Measurements from ENCODE around the gene SLC31A1. TPM values are rescaled to one million over a fixed set of nuclear protein-coding genes. Genes with fewer than 3 reads are reported as not detected.
"Not testable (repeated sequence)": the region's sequence is repeated elsewhere in the genome, so short reads cannot be mapped to it uniquely, and the experiment has no call there.

SLC31A1 gene
- total and polyA plus RNA-seq, 5 donors = 6.0 to 20.7 (median 13.3) TPM

DNA sequence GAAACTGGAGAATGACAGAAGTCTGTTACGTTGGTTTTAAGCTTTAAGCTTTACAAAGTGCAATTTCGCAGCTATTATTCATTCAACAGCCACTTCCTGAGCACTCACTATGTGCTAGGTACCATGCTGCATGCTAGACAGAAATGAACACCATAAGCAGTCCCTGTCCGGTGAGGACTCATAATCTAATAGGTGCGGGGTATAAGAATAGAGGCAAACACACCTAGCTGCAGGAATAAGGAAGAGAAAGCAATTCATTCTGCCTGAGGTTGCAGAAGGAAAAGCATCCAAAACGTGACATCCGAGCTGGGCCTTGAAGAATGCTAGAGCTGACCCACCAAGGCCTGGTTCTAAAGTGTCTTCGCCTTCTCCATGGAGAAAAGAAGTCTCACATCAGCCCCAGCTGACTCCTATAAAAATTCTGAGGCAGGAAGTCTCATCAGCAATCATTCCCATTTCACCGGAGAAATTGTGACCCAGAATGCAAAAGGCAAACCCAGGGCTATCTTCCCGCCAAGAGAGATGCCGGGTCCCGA, 809 bp upstream of the SLC31A1 start:
- DNase-seq (no peak), ATAC-seq (no peak)
- H3K4me1 ChIP-seq (ENCODE audit: control insufficient read depth, insufficient read depth, low read length) = peaks cover 2% of the 10 kb centered on the region
- no peaks in the 10 kb centered on the region for H3K9me3 ChIP-seq (ENCODE audit: control insufficient read depth, low read length)
- H3K27ac ChIP-seq (ENCODE audit: low read length) = peak overlapping the region; percentile 94
- no peaks in the 10 kb centered on the region for H3K27me3 ChIP-seq (ENCODE audit: control insufficient read depth, insufficient read depth)
- 8% methylated on average over 11 of the region's 11 CpGs for WGBS
- peak overlapping the region; percentile 98 for H3K4me3 ChIP-seq (ENCODE audit: low read length)
- intact Hi-C loops (cut with DNase I) = no loop called here

DNA sequence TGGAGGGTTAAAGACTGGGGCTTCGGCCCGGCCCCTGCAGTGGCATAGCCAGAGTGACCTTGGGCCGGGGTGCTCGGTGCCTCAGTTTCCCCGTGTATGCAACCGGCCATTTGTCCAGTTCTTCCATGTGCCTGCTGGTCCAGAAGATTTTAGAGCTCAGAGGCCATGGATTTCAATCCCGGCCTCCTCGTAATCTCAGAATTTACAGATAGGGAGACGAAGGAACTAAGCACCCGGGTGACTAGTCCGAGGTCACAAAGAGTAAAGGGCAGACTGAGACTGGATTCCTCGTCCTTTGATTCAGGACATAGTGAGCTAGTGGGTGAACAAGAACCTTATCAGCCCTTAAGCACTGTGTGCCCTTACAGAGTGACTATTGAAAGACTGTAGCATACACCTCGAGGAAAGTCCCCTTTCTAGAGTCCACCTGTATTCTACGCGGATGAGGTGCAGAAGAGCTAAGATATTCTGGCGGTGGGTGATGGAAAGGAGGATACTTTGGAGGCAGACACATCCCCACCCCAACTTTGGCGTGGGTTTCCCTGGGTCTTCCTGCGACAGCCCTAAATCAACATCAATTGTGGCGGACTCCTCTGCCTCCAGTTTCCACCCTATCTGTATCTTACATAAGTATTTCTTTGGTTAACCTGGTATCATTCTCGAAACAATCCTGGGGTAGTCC, 597 bp downstream of the SLC31A1 start:
- Histone ChIP-seq H3K27ac (ENCODE audit: low read length) (peak overlapping the region; percentile 82), H3K27me3 (ENCODE audit: control insufficient read depth, insufficient read depth) (no peaks in the 10 kb centered on the region), H3K4me1 (ENCODE audit: control insufficient read depth, insufficient read depth, low read length) (peaks cover 2% of the 10 kb centered on the region), H3K9me3 (ENCODE audit: control insufficient read depth, low read length) (no peaks in the 10 kb centered on the region), H3K4me3 (ENCODE audit: low read length) (peak overlapping the region; percentile 80)
- intact Hi-C loops (cut with DNase I) = no loop called here
- WGBS = 8% methylated on average over 20 of the region's 20 CpGs
- ATAC-seq = peak; percentile 7 to 18
- DNase-seq = peak in 1 of 3 donors; percentile 38

- Histone ChIP-seq H3K27me3 (ENCODE audit: control insufficient read depth, insufficient read depth) (no peaks in the 10 kb centered on the region), H3K9me3 (ENCODE audit: control insufficient read depth, low read length) (no peaks in the 10 kb centered on the region), H3K4me1 (ENCODE audit: control insufficient read depth, insufficient read depth, low read length) (peaks cover 2% of the 10 kb centered on the region), H3K27ac (ENCODE audit: low read length) (no peak overlapping the region), H3K4me3 (ENCODE audit: low read length) (peak overlapping the region; percentile 80)
- 42% methylated on average over 5 of the region's 5 CpGs for WGBS
- DNase-seq (no peak), ATAC-seq (no peak)
- intact Hi-C loops (cut with DNase I) = no loop called here
These were observed 1.1 kb downstream of the SLC31A1 start for GRCh38 chr9:113222482-113222841.

GRCh38 chr9:113223963-113224362, 2.6 kb downstream of the SLC31A1 start:
- H3K4me1 ChIP-seq (ENCODE audit: control insufficient read depth, insufficient read depth, low read length) = peaks cover 2% of the 10 kb centered on the region
- ATAC-seq = no peak
- H3K4me3 ChIP-seq (ENCODE audit: low read length) = no peak overlapping the region
- H3K27ac ChIP-seq (ENCODE audit: low read length) = no peak overlapping the region
- no peaks in the 10 kb centered on the region for H3K27me3 ChIP-seq (ENCODE audit: control insufficient read depth, insufficient read depth)
- intact Hi-C loops (cut with DNase I) = no loop called here
- H3K9me3 ChIP-seq (ENCODE audit: control insufficient read depth, low read length) = no peaks in the 10 kb centered on the region
- DNase-seq = no peak
- 79% methylated on average over 2 of the region's 2 CpGs for WGBS

GRCh38 chr9:113227436-113227835, 6.1 kb downstream of the SLC31A1 start:
- Histone ChIP-seq H3K9me3 (ENCODE audit: control insufficient read depth, low read length) (no peaks in the 10 kb centered on the region), H3K4me3 (ENCODE audit: low read length) (no peak overlapping the region), H3K27me3 (ENCODE audit: control insufficient read depth, insufficient read depth) (no peaks in the 10 kb centered on the region), H3K27ac (ENCODE audit: low read length) (no peak overlapping the region), H3K4me1 (ENCODE audit: control insufficient read depth, insufficient read depth, low read length) (no peaks in the 10 kb centered on the region)
- WGBS = 90% methylated on average over 1 of the region's 1 CpG
- DNase-seq = no peak
- no peak for ATAC-seq
- intact Hi-C loops (cut with DNase I) = no loop called here

DNA sequence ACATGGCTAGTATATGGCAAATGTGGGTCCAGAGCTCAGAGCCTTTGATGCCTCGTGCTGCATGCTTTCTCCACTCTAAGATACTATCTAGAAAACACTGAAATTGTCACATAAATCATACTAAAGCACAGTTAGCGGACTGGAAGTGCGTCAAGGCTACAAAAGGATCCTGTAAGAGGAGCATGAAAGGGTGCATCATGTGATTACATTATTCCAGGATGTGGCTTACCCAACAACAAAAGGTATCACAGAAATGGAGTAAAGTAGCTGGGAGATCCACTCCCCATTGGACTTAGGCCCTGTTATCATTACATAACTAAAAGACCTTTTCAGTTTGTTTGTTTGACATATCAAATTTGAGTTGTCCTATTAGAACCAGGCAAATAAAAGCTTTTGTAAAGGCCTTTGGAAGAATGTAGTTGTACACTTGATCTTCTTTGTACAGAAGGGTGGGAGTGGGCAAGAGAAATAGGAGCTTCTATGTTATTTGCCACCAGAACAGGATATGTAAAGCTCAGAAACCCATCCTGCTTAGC, 6.9 kb downstream of the SLC31A1 start:
- DNase-seq (no peak), ATAC-seq (no peak)
- 87% methylated on average over 3 of the region's 3 CpGs for WGBS
- intact Hi-C loops (cut with DNase I) = no loop called here
- H3K4me1 ChIP-seq (ENCODE audit: control insufficient read depth, insufficient read depth, low read length) = no peaks in the 10 kb centered on the region
- no peaks in the 10 kb centered on the region for H3K27me3 ChIP-seq (ENCODE audit: control insufficient read depth, insufficient read depth)
- no peaks in the 10 kb centered on the region for H3K9me3 ChIP-seq (ENCODE audit: control insufficient read depth, low read length)
- H3K4me3 ChIP-seq (ENCODE audit: low read length) = no peak overlapping the region
- no peak overlapping the region for H3K27ac ChIP-seq (ENCODE audit: low read length)

GRCh38 chr9:113231701-113232100, 10.4 kb downstream of the SLC31A1 start:
- Histone ChIP-seq H3K27ac (ENCODE audit: low read length) (no peak overlapping the region), H3K27me3 (ENCODE audit: control insufficient read depth, insufficient read depth) (no peaks in the 10 kb centered on the region), H3K4me1 (ENCODE audit: control insufficient read depth, insufficient read depth, low read length) (no peaks in the 10 kb centered on the region), H3K9me3 (ENCODE audit: control insufficient read depth, low read length) (no peaks in the 10 kb centered on the region), H3K4me3 (ENCODE audit: low read length) (no peak overlapping the region)
- intact Hi-C loops (cut with DNase I) = no loop called here
- ATAC-seq = no peak
- WGBS = 95% methylated on average over 2 of the region's 2 CpGs
- DNase-seq = no peak

DNA sequence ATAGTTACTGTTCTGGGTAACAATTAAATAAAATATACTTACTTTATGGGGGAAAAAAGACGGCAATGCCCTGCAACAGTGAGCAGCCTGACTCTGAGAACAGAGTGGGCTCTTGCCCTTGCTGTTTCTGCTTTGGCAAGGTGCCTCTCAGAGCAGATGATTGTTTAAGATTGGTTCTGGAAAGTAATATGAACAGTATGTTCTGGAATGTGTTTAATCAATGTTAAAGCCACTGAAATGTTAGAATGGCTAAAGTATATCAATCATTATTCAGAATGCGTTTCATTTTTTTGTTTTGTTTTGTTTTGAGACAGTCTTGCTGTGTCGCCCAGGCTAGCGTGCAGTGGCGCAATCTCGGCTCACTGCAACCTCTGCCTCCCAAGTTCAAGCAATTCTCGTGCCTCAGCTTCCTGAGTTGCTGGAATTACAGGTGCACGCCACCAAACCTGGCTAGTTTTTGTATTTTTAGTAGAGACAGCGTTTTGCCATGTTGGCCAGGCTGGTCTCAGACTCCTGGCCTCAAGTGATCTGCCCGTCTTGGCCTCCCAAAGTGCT, 14.4 kb downstream of the SLC31A1 start:
- H3K27me3 ChIP-seq (ENCODE audit: control insufficient read depth, insufficient read depth); H3K4me3 ChIP-seq (ENCODE audit: low read length); H3K9me3 ChIP-seq (ENCODE audit: control insufficient read depth, low read length); intact Hi-C loops (cut with DNase I); H3K4me1 ChIP-seq (ENCODE audit: control insufficient read depth, insufficient read depth, low read length); ATAC-seq; H3K27ac ChIP-seq (ENCODE audit: low read length): not testable (repeated sequence)
- WGBS = 87% methylated on average over 10 of the region's 10 CpGs
- DNase-seq = peak in 1 of 3 donors; percentile 44

DNA sequence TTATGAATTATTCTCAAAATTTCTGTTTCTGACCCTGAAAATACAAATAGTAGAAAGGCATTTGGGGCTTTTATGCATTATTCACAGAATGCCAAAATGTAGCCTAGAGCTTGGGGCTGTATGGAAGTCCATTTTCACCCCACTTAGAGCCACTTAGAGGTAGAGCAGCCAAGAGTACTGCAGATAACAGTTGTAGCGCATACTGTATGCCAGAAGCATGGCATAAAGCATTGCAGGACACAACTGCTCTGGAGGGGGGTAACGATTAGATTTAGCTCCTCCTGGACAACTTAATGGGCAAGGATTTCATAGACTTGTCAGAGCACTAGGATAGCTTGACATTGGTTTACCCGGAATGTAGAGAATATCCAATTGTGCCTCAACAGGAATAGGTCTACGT, 15.7 kb downstream of the SLC31A1 start:
- Histone ChIP-seq H3K9me3 (ENCODE audit: control insufficient read depth, low read length) (no peaks in the 10 kb centered on the region), H3K27me3 (ENCODE audit: control insufficient read depth, insufficient read depth) (no peaks in the 10 kb centered on the region), H3K4me3 (ENCODE audit: low read length) (no peak overlapping the region), H3K4me1 (ENCODE audit: control insufficient read depth, insufficient read depth, low read length) (no peaks in the 10 kb centered on the region), H3K27ac (ENCODE audit: low read length) (no peak overlapping the region)
- 71% methylated on average over 4 of the region's 4 CpGs for WGBS
- peak; percentile 47 to 60 for ATAC-seq
- no peak for DNase-seq
- intact Hi-C loops (cut with DNase I) = no loop called here

DNA sequence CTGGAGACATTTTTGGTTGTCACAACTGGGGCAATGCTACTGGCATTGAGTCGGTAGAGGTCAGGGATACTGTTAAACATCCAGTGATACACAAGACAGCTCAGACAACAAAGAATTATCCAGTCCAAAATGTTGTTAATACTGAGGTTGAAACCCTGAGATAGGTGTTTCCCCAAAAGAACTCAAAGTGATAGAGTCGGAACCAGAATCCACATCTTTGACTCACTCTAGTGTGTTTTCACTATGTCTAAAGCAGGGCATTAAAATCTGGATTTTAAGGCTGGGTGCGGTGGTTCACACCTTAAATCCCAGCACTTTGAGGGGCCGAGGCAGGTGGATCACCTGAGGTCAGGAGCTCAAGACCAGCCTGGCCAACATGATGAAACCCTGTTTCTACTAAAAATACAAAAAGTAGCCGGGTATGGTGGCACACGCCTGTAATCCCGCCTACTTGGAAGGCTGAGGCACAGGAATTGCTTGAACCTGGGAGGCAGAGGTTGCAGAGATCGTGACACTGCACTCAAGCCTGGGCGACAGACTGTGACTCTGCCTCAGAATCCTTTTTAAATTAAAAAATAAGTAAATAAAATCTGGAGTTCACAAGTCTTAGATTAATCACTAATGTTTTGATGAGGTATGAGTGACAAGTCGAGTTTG, 17.0 kb downstream of the SLC31A1 start:
- whole genome bisulfite sequencing = 88% methylated on average over 10 of the region's 10 CpGs
- H3K27ac ChIP-seq (ENCODE audit: low read length) = no peak overlapping the region
- no peak for DNase-seq
- H3K9me3 ChIP-seq (ENCODE audit: control insufficient read depth, low read length) = no peaks in the 10 kb centered on the region
- intact Hi-C loops (cut with DNase I) = no loop called here
- no peak for ATAC-seq
- H3K4me3 ChIP-seq (ENCODE audit: low read length) = no peak overlapping the region
- H3K27me3 ChIP-seq (ENCODE audit: control insufficient read depth, insufficient read depth) = no peaks in the 10 kb centered on the region
- H3K4me1 ChIP-seq (ENCODE audit: control insufficient read depth, insufficient read depth, low read length) = no peaks in the 10 kb centered on the region

GRCh38 chr9:113238859-113239232, 17.5 kb downstream of the SLC31A1 start:
- 37% methylated on average over 4 of the region's 4 CpGs for WGBS
- no peaks in the 10 kb centered on the region for H3K4me1 ChIP-seq (ENCODE audit: control insufficient read depth, insufficient read depth, low read length)
- no peaks in the 10 kb centered on the region for H3K27me3 ChIP-seq (ENCODE audit: control insufficient read depth, insufficient read depth)
- no peaks in the 10 kb centered on the region for H3K9me3 ChIP-seq (ENCODE audit: control insufficient read depth, low read length)
- DNase-seq = no peak
- no peak overlapping the region for H3K4me3 ChIP-seq (ENCODE audit: low read length)
- peak in 1 of 2 donors; percentile 48 for ATAC-seq
- intact Hi-C loops (cut with DNase I) = no loop called here
- no peak overlapping the region for H3K27ac ChIP-seq (ENCODE audit: low read length)

Data from right cardiac atrium (tissue), 5 donors.